Common myeloid progenitor, CD34-positive (primary cell): ENCODE results near the gene PARP11.

Source experiments
- CTCF ChIA-PET: fragments of 350-600 bp; sonication (Branson Sonifier 250); formaldehyde crosslinking; loops from one replicate; lab custom pipeline; 2021; ENCODE audit warnings: antibody characterized with exemption; lab: Charles Lee
- POLR2A ChIA-PET: fragments of 350-600 bp; sonication (Branson Sonifier 250); formaldehyde crosslinking; loops from one replicate; lab custom pipeline; 2021; ENCODE audit warnings: antibody characterized with exemption; lab: Charles Lee
- DNase-seq, 3 donors: peaks; one replicate each; pipeline versions ENCODE4 v3.0.0 to v3.0.0-alpha.2; 2013
- H3K27ac ChIP-seq, 2 experiments: 1 replicate in 1 of 2; 2 replicates in 1 of 2; pipeline ENCODE4 v1.7.0; 2013; ENCODE audit warnings: inconsistent platforms in 2 of 2, low read length in 2 of 2, mild to moderate bottlenecking in 2 of 2, low read depth in 1 of 2, moderate library complexity in 1 of 2; ENCODE audit not compliant: severe bottlenecking in 2 of 2, insufficient read depth in 1 of 2, poor library complexity in 1 of 2
- H3K27me3 ChIP-seq, 5 experiments: replicated peaks in 2 of 5; 1 replicate in 3 of 5; 2 replicates in 2 of 5; pipeline versions ENCODE4 v1.6.1 to v1.7.0; 2013; ENCODE audit warnings: low read length in 4 of 5, mild to moderate bottlenecking in 2 of 5, moderate library complexity in 2 of 5, inconsistent platforms in 1 of 5; ENCODE audit not compliant: insufficient read depth in 5 of 5, control insufficient read depth in 4 of 5
- H3K36me3 ChIP-seq, 4 experiments: 1 replicate in 2 of 4; 2 replicates in 2 of 4; pipeline versions ENCODE4 v1.6.1 to v1.7.0; 2013; ENCODE audit warnings: low read length in 3 of 4, control low read depth in 1 of 4, mild to moderate bottlenecking in 1 of 4; ENCODE audit not compliant: control insufficient read depth in 4 of 4, insufficient read depth in 4 of 4
- H3K4me1 ChIP-seq, 4 experiments: 1 replicate in 3 of 4; 2 replicates in 1 of 4; pipeline versions ENCODE4 v1.6.1 to v1.7.1; 2013; ENCODE audit warnings: low read length in 3 of 4, mild to moderate bottlenecking in 3 of 4, control low read depth in 1 of 4, inconsistent platforms in 1 of 4, moderate library complexity in 1 of 4; ENCODE audit not compliant: control insufficient read depth in 4 of 4, insufficient read depth in 4 of 4; ENCODE audit errors: control extremely low read depth in 1 of 4
- H3K4me3 ChIP-seq, 7 experiments: 1 replicate in 4 of 7; 2 replicates in 3 of 7; pipeline versions ENCODE4 v1.5.1 to v1.7.0; 2013; ENCODE audit warnings: mild to moderate bottlenecking in 7 of 7, low read length in 6 of 7, moderate library complexity in 6 of 7, inconsistent platforms in 2 of 7, low read depth in 2 of 7, control low read depth in 1 of 7; ENCODE audit not compliant: insufficient read depth in 4 of 7, control insufficient read depth in 1 of 7; ENCODE audit errors: extremely low read depth in 1 of 7
- H3K9me3 ChIP-seq, 5 experiments: 1 replicate in 4 of 5; 2 replicates in 1 of 5; pipeline versions ENCODE4 v1.6.1 to v1.7.1; 2013; ENCODE audit warnings: low read length in 4 of 5, mild to moderate bottlenecking in 2 of 5, inconsistent platforms in 1 of 5, low read depth in 1 of 5, moderate library complexity in 1 of 5; ENCODE audit not compliant: control insufficient read depth in 4 of 5, insufficient read depth in 2 of 5; ENCODE audit errors: control extremely low read depth in 1 of 5
- WGBS: methylation state at CpG from one replicate; pipeline ENCODE4 v1.1.5; 2013; ENCODE audit not compliant: insufficient coverage; 5-methylcytosine and 5-hydroxymethylcytosine counted together

PARP11 gene

GRCh38 chr12:3912863-3913262 lies 39.7 kb upstream of the PARP11 start:
- CTCF ChIA-PET = interaction anchor here (1.4 to 1.6 kb wide), 2 partner anchors 26 to 50 kb away, joined by 3 to 4 read pairs; no protein-coding TSS in a partner anchor
- WGBS = 96% methylated on average over 2 of the region's 3 CpGs
- Histone ChIP-seq H3K4me1 (peaks cover 0 to 6% (median 4%) of the 10 kb centered on the region in 4 experiments), H3K27ac (no peak overlapping the region), H3K9me3 (peaks cover 0 to 16% (median 1%) of the 10 kb centered on the region in 5 experiments), H3K27me3 (no peaks in the 10 kb centered on the region), H3K4me3 (no peak overlapping the region), H3K36me3 (no peaks in the 10 kb centered on the region)
- DNase-seq = no peak
- POLR2A ChIA-PET = no interaction called here

DNA sequence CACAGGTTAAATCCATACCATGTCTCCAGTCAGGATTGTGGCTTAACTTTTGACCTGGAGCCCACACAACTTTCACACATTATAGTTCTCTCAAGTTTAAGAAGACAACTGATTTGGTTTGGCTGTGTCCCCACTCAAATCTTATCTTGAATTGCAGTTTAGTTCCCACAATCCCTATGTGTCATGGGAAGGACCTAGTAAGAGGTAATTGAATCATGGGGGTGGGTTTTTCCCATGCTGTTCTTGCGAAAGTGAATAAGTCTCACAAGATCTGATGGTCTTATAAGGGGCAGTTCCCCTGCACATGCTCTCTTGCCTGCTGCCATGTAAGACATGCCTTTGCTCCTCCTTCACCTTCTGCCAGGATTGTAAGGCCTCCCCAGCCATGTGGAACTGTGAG lies 38.2 kb upstream of the PARP11 start:
- POLR2A ChIA-PET = no interaction called here
- no peak overlapping the region for H3K4me3 ChIP-seq
- CTCF ChIA-PET = interaction anchor here (1.4 to 1.7 kb wide), 3 partner anchors 24 to 51 kb away, joined by 3 to 4 read pairs (median 3); no protein-coding TSS in a partner anchor
- WGBS = 100% methylated on average over 1 of the region's 1 CpG
- H3K4me1 ChIP-seq = peaks cover 10 to 17% (median 14%) of the 10 kb centered on the region in 4 experiments
- H3K9me3 ChIP-seq = peaks cover 0 to 16% (median 1%) of the 10 kb centered on the region in 5 experiments
- no peaks in the 10 kb centered on the region for H3K27me3 ChIP-seq
- no peak overlapping the region for H3K27ac ChIP-seq
- no peak for DNase-seq
- H3K36me3 ChIP-seq = no peaks in the 10 kb centered on the region

DNA sequence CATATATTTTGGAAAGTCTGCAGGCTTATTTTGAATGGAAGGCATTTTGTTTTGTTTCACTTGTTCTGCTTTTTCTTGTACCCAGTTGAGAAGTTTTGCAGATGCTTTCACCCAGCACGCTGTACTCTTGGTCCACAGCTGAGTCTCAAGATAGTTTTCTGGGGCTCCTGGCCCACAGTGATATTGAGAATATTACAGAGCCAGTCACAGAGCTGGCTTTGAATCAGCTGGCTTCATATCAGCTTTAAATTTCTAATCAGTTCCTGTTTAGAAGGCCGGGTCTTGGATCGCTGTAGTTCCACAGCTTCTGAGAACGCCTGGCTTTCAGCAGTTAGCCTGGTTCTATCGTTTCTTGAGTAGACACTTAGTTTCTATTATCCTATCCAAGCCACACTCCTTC lies 32.5 kb upstream of the PARP11 start:
- Histone ChIP-seq H3K4me3 (no peak overlapping the region), H3K9me3 (peaks cover 0 to 3% (median 0%) of the 10 kb centered on the region in 5 experiments), H3K27me3 (no peaks in the 10 kb centered on the region), H3K4me1 (peaks cover 10 to 27% (median 14%) of the 10 kb centered on the region in 4 experiments), H3K27ac (no peak overlapping the region), H3K36me3 (no peaks in the 10 kb centered on the region)
- peak in 1 of 3 donors; percentile 26 for DNase-seq
- ChIA-PET CTCF (interaction anchor here (1.6 to 3.0 kb wide), 4 partner anchors 11 to 56 kb away, joined by 3 to 8 read pairs (median 4); no protein-coding TSS in a partner anchor), POLR2A (no interaction called here)
- WGBS = 86% methylated on average over 5 of the region's 5 CpGs

GRCh38 chr12:3904999-3905398 lies 31.8 kb upstream of the PARP11 start:
- H3K9me3 ChIP-seq = peaks cover 0 to 2% (median 0%) of the 10 kb centered on the region in 5 experiments
- no peak overlapping the region for H3K27ac ChIP-seq
- no peak for DNase-seq
- no peaks in the 10 kb centered on the region for H3K36me3 ChIP-seq
- peaks cover 10 to 30% (median 14%) of the 10 kb centered on the region in 4 experiments for H3K4me1 ChIP-seq
- 90% methylated on average over 1 of the region's 2 CpGs for WGBS
- no peaks in the 10 kb centered on the region for H3K27me3 ChIP-seq
- H3K4me3 ChIP-seq = no peak overlapping the region
- CTCF ChIA-PET = interaction anchor here (0.6 to 3.0 kb wide), 5 partner anchors 11 to 74 kb away, joined by 3 to 8 read pairs (median 3); no protein-coding TSS in a partner anchor
- POLR2A ChIA-PET = no interaction called here

GRCh38 chr12:3902921-3903320 lies 29.7 kb upstream of the PARP11 start:
- H3K27ac ChIP-seq = no peak overlapping the region

GRCh38 chr12:3901116-3901515 lies 27.9 kb upstream of the PARP11 start:
- DNase-seq = no peak
- Histone ChIP-seq H3K27me3 (no peaks in the 10 kb centered on the region), H3K9me3 (peaks cover 0 to 2% (median 0%) of the 10 kb centered on the region in 5 experiments), H3K27ac (no peak overlapping the region), H3K4me1 (peaks cover 10 to 45% (median 26%) of the 10 kb centered on the region in 4 experiments), H3K4me3 (no peak overlapping the region), H3K36me3 (no peaks in the 10 kb centered on the region)
- ChIA-PET CTCF (interaction anchor here (1.1 to 5.8 kb wide), 3 partner anchors 9 to 28 kb away, joined by 3 to 42 read pairs (median 6); no protein-coding TSS in a partner anchor), POLR2A (no interaction called here)

More at GRCh38 chr12:3902921-3903320, 29.7 kb upstream of the PARP11 start:
- Histone ChIP-seq H3K9me3 (peaks cover 0 to 2% (median 0%) of the 10 kb centered on the region in 5 experiments), H3K36me3 (no peaks in the 10 kb centered on the region), H3K27me3 (no peaks in the 10 kb centered on the region), H3K4me3 (no peak overlapping the region), H3K4me1 (peaks cover 10 to 40% (median 21%) of the 10 kb centered on the region in 4 experiments)
- CTCF ChIA-PET = no interaction called here
- DNase-seq = no peak
- POLR2A ChIA-PET = no interaction called here

- Histone ChIP-seq H3K4me1 (peaks cover 10 to 43% (median 27%) of the 10 kb centered on the region in 4 experiments), H3K4me3 (no peak overlapping the region), H3K9me3 (peaks cover 0 to 2% (median 0%) of the 10 kb centered on the region in 5 experiments), H3K27me3 (no peaks in the 10 kb centered on the region), H3K27ac (no peak overlapping the region), H3K36me3 (no peaks in the 10 kb centered on the region)
- ChIA-PET CTCF (interaction anchor here (0.7 to 5.8 kb wide), 4 partner anchors 14 to 64 kb away, joined by 3 to 42 read pairs (median 11); no protein-coding TSS in a partner anchor), POLR2A (interaction anchor here (0.6 kb wide), 1 partner anchor 26 kb away, joined by 4 read pairs; no protein-coding TSS in a partner anchor)
- DNase-seq = no peak
- WGBS = 87% methylated on average over 3 of the region's 3 CpGs
These were observed 25.6 kb upstream of the PARP11 start for GRCh38 chr12:3898756-3899155.
